NCI-H1092 treated with DMSO at 0.1 percent for 48 hours (cell line): Measurements from ENCODE around the gene CCPG1.

Experiments used
- DNase-seq: peaks from one replicate; lab custom pipeline; 2025; lab: John Stamatoyannopoulos, UW

Gene CCPG1

GRCh38 chr15:55387027-55387426 is 21.1 kb downstream of the CCPG1 start:
- DNase-seq, result no peak

- DNase-seq, result no peak
Observed at GRCh38 chr15:55383687-55384086, 24.5 kb downstream of the CCPG1 start.

DNA sequence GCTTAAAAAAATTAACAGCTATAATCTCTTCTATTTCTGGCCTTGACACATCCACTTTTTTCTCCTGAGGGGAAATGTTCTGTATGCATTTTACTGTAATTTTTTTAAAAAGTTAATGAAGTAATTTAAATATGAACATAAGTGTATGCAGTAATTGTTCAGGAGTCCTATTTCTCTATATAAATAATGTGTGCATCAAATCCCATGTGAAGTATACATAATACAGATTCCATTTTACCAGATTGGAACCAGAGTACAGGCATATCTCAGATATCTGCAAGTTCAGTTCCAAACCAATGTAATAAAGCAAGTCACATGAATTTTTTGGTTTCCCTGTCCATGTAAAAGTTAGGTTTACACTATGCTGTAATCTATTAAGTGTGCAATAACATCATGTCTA is 26.6 kb downstream of the CCPG1 start:
- no peak for DNase-seq

DNA sequence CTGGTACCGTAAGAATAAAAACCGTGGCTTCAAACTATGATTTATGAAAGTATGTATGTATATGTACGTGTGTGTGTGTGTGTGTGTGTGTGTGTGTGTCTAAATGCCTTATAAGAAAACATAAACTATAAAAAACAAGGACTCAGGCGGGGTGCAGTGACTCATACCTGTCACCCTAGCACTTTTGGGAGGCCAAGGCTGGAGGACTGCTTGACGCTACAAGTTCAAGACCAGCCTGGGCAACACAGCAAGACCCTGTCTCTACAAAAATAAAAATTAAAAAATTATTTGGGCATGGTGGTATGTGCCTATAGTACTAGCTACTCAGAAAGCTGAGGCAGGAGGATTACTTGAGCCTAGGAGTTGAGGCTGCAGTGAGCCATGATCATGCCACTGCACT is 29.1 kb downstream of the CCPG1 start:
- no peak for DNase-seq

DNA sequence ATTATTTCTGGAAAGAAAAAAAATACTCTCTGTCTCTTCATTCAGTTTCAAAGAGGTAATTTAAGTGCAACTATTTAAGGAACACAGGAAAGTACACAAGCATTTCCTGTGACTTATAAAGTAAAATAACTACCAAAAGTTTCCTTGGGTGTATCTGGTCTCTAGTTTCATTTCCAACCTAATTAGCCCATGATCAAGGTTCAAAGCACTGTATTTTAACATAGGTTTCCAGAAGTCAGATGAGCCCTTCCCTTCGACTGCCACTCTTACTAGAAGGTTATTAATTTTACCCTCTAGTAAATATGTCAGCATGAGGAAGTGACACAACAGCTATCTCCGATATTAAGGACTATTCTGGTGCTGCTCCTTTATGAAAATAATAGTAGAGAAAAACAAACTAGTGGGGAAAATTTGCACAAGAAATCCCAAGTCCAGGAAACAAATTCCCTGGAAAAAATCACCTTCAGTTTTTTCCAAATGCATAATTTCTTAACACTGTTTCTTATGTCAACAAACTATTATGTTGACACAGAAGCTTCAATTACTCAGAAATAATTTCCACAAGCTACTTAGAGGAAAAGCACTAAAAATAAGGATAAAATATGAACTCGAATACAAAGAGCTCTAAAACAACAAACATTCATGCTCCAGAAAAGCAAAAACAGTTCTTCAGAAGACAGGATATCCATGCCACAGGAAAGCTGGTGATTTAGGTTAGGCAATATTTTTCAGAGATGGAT is 35.3 kb downstream of the CCPG1 start:
- no peak for DNase-seq

DNA sequence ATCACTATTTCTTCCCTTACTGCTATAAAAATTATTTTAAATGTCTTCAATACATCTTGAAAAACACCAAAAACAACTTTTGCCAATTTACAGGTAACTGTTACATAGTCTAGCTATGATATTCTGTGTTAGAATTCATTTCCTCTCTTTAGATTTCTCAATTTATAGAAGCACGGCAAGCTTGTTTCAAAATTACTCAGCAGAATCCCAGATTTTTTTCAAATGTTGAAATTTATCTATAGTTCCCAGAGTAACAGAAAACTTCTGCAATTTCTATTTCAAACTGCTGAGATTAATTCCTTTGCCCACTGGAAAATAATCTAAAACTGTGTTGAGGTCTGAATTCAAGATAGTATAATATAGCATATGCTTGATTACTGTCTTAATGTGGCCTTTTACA is 41.2 kb downstream of the CCPG1 start:
- DNase-seq, result no peak

- DNase-seq, result no peak
Observed at GRCh38 chr15:55362641-55363040, 45.5 kb downstream of the CCPG1 start.

DNA sequence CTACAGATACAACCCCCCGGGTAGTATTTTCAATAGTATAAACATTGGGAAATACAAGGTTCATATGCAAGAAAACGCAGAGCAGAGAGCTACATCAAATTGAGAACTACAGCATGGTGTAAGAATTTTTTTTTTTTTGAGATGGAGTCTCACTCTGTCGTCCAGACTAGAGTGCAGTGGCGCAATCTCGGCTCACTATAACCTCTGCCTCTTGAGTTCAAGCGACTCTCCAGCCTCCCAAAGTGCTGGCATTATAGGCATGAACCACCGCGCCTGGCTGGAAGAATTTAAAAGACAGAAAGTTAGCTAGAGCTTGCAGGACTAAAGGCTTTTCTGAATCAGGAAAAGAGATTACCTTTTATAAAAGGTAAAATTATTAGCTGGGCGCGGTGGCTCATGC is 47.1 kb downstream of the CCPG1 start:
- no peak for DNase-seq

- no peak for DNase-seq
Observed at GRCh38 chr15:55360256-55360655, 47.9 kb downstream of the CCPG1 start.

GRCh38 chr15:55358471-55358870 is 49.7 kb downstream of the CCPG1 start:
- no peak for DNase-seq

GRCh38 chr15:55357774-55358173 is 50.4 kb downstream of the CCPG1 start:
- DNase-seq, result no peak

DNA sequence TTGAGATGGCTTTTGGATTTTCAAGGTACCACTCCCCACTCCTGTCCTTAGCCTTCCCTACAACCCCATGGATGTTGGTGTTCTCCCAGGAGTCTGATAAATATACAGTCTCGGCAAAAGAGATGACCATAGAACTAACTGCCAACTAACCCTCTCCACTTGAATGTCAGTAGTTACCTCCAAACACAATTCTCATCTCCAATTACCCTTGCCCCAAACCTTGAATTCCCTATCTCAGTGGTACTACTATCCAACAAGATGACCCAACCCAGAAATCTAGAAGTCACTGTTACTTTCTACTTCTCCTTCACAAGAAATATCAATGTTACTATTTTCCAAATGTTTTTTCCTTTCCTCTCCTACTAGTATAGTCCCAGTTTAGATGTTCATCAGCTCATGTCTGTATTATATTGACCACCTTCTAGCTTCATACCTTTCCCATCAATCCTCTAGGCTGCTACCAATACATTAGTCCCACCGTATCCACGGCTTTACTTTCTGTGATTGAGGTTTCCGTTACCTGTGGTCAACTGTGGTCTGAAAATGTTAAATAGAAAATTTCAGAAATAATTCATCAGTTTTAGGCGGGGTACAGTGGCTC is 51.1 kb downstream of the CCPG1 start:
- no peak for DNase-seq

DNA sequence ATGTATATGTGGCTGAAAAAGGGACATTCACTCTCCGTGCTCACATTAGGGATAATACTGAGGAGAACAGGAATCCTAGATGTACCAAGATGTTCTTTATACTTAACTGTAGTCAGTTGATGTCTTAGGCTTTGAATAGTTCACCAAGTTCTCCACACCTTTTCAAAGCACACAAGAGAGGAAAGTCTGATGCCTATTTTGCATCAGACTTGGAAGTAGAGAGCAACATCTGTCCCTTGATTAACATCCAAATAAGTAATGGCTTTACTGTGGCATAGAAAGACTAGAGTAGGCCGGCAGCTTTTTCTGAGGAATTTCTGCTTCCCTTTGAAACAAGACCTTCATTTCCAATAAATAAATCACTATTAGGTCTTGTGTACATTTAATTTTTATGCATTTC is 55.1 kb downstream of the CCPG1 start:
- DNase-seq, result no peak

GRCh38 chr15:55349282-55349681 is 58.9 kb downstream of the CCPG1 start:
- DNase-seq, result no peak

GRCh38 chr15:55348281-55348778 is 59.8 kb downstream of the CCPG1 start:
- no peak for DNase-seq

GRCh38 chr15:55344206-55344605 is 64.0 kb downstream of the CCPG1 start:
- DNase-seq, result no peak

DNA sequence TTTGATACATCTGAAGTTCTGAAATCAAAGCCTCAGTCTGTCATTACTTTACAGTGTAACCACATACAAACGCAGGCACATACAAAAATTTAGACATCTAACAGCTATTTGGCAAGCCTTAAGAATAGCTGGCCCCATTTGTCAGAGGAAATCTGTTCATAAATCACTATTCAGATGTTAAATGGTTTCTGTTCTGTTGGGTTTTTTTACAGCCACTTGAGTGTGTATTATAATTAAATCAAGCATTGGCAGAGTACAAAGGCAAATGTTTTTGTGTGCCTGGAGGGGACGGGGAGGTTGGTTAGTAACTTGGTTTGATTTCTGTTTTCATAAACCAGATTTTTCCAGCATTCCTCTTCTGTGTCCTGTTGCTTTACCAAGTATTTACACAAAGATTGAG is 65.0 kb downstream of the CCPG1 start:
- DNase-seq, result peak; percentile 4

GRCh38 chr15:55337160-55337559 is 71.0 kb downstream of the CCPG1 start:
- no peak for DNase-seq

DNA sequence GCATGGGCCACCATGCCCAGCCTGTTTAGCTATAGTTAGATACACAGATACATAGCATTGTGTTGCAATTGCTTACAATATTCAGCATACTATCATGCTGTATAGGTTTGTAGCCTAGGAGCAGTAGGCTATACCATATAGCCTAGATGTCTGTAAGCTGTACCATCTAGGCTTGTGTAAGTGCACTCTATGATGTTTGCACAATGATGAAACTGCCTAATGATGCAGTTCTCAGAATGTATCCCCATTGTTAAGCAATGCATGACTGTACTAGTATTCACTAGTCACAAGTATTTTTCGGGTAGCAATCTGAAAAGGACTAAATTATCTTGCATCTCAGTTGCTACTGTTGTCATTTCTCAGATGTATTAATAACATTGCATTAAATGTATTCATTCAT is 73.2 kb downstream of the CCPG1 start:
- no peak for DNase-seq

- no peak for DNase-seq
Observed at GRCh38 chr15:55334371-55334770, 73.8 kb downstream of the CCPG1 start.

DNA sequence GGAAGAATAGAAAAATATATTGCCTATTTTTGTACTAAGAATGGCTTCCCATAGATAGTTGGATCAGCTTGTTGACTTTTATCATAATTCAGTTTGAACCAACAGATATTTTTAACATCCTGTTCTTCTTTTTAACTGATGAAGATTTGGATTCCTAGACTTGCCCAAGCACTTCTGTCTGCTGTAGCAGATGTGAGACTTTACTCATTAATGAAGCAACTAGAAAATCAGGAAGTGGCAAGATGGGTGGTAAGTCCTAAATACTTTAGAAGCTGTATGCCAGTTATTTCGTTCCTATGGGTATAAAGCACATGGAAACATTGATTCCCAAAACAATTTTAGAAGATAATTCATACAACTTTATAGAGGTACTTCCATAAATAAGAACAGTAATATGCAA is 80.8 kb downstream of the CCPG1 start:
- no peak for DNase-seq

DNA sequence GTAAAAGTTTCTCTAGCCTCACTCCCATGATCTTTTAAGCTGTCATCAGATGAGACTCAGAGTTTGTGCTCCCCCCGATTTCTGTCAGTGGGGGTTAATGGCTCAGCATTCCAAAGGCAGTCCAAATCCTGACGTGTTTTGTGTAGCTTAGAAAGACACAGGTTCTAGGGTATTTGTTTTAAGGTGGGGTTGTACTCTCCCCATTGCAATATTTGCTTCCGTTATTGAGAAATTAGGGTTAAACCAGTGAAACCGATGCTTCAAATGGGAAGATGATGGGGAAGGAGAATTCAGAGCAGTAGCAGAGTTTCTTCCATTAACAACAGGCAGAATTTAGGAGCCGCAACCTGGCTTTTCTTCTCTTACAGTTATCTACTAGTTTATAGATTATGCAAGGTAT is 85.7 kb downstream of the CCPG1 start:
- DNase-seq, result no peak

GRCh38 chr15:55320963-55321362 is 87.2 kb downstream of the CCPG1 start:
- DNase-seq, result no peak

DNA sequence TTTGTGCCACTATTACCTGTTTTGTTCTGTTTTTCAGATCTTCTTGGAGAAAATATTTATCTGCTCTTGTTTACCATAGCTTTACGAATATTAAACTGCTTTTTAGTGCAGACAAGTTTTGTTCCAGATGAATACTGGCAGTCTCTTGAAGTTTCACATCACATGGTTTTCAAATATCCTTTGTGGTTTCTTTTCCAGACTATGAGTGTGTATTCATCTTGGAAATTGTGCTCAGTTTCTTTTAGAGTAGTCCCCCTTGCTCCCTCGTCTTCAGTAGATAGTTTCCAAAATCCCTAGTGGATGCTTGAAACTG is 88.0 kb downstream of the CCPG1 start:
- no peak for DNase-seq
